ENCODE results near the gene FZD1. TPM values are rescaled to one million over a fixed set of nuclear protein-coding genes. Genes with fewer than 3 reads are reported as not detected.
A peak's percentile ranks its signal among the peaks of the same experiment; 100 is the strongest.
"Not testable (repeated sequence)": the region's sequence is repeated elsewhere in the genome, so short reads cannot be mapped to it uniquely, and the experiment has no call there.

FZD1 gene
- total RNA-seq, 1 donor from 2014 or later: 5.1 TPM

GRCh38 chr7:91306266-91306665 lies 42.0 kb downstream of the FZD1 start:
- H2AFZ ChIP-seq (replicated peaks): no peak overlapping the region
- H3K27ac Mint-ChIP-seq: no peak overlapping the region

GRCh38 chr7:91307467-91307866 lies 43.2 kb downstream of the FZD1 start:
- no peaks in the 10 kb centered on the region for H3K79me2 ChIP-seq (ENCODE audit: low read depth)
- Mint-ChIP-seq H3K36me3 (no peaks in the 10 kb centered on the region), H3K4me3 (no peak overlapping the region), H3K27me3 (ENCODE audit: insufficient read depth, low read depth) (no peaks in the 10 kb centered on the region), H3K27ac (no peak overlapping the region), H3K9me3 (no peaks in the 10 kb centered on the region), H3K4me1 (peaks cover 12% of the 10 kb centered on the region)
- H3F3A ChIP-seq (ENCODE audit: low read depth): no peaks in the 10 kb centered on the region
- no peak for TF ChIP-seq EZH2phosphoT487 (IDR thresholded peaks at IDR 0.05)
- TF ChIP-seq CTCF (IDR thresholded peaks at IDR 0.05): no peak
- TF ChIP-seq EZH2 (IDR thresholded peaks at IDR 0.05): no peak
- no peaks in the 10 kb centered on the region for H3K36me3 ChIP-seq
- H2AFZ ChIP-seq (replicated peaks): no peak overlapping the region
- H3K4me2 ChIP-seq: no peak overlapping the region
- no peak for DNase-seq (ENCODE audit: low spot score)
- H3K27ac ChIP-seq: no peak overlapping the region
- H3K4me1 ChIP-seq: peaks cover 5% of the 10 kb centered on the region
- no peak overlapping the region for H3K9ac ChIP-seq
- H3K27me3 ChIP-seq: no peaks in the 10 kb centered on the region
- H3K4me3 ChIP-seq: no peak overlapping the region
- no peaks in the 10 kb centered on the region for H3K9me3 ChIP-seq (ENCODE audit: low read depth)
- no peaks in the 10 kb centered on the region for H4K20me1 ChIP-seq (ENCODE audit: low read depth)

More at GRCh38 chr7:91306266-91306665, 42.0 kb downstream of the FZD1 start:
- DNase-seq (ENCODE audit: low spot score): no peak
- H3K4me1 Mint-ChIP-seq: peaks cover 12% of the 10 kb centered on the region
- Histone ChIP-seq H3K9me3 (ENCODE audit: low read depth) (no peaks in the 10 kb centered on the region), H3K4me3 (no peak overlapping the region), H4K20me1 (ENCODE audit: low read depth) (no peaks in the 10 kb centered on the region), H3K9ac (no peak overlapping the region), H3K27ac (no peak overlapping the region), H3F3A (ENCODE audit: low read depth) (no peaks in the 10 kb centered on the region), H3K79me2 (ENCODE audit: low read depth) (no peaks in the 10 kb centered on the region), H3K27me3 (no peaks in the 10 kb centered on the region), H3K4me1 (peaks cover 10% of the 10 kb centered on the region), H3K4me2 (no peak overlapping the region), H3K36me3 (no peaks in the 10 kb centered on the region)
- H3K4me3 Mint-ChIP-seq: no peak overlapping the region
- TF ChIP-seq EZH2 (IDR thresholded peaks at IDR 0.05) (no peak), CTCF (IDR thresholded peaks at IDR 0.05) (no peak), EZH2phosphoT487 (IDR thresholded peaks at IDR 0.05) (no peak)
- no peaks in the 10 kb centered on the region for H3K9me3 Mint-ChIP-seq
- H3K36me3 Mint-ChIP-seq: no peaks in the 10 kb centered on the region
- H3K27me3 Mint-ChIP-seq (ENCODE audit: insufficient read depth, low read depth): no peaks in the 10 kb centered on the region

DNA sequence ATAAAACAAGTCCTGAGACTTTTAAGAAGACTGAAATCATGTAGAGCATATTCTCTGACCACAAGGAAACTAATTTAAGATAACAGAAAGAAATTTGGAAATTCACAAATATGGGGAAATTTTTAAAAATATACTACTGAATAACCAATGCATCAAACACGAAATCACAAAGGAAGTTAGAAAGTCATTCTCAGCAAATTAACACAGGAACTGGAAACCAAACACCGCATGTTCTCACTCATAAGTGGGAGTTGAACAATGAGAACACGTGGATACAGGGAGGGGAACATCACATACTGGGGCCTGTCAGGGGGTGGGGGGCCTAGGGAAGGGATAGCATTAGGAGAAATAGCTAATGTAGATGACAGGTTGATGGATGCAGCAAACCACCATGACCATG lies 44.0 kb downstream of the FZD1 start:
- not testable (repeated sequence) for H3K36me3 ChIP-seq; H3K9ac ChIP-seq; H3K27me3 Mint-ChIP-seq (ENCODE audit: insufficient read depth, low read depth); H3K4me3 ChIP-seq; H3K27me3 ChIP-seq; H3K4me3 Mint-ChIP-seq; H3K4me2 ChIP-seq; H3K27ac ChIP-seq; H3K27ac Mint-ChIP-seq; H4K20me1 ChIP-seq (ENCODE audit: low read depth); DNase-seq (ENCODE audit: low spot score); H3K79me2 ChIP-seq (ENCODE audit: low read depth); H3K9me3 ChIP-seq (ENCODE audit: low read depth); H3K9me3 Mint-ChIP-seq; H3F3A ChIP-seq (ENCODE audit: low read depth); H3K36me3 Mint-ChIP-seq; H2AFZ ChIP-seq (replicated peaks); H3K4me1 ChIP-seq; H3K4me1 Mint-ChIP-seq

GRCh38 chr7:91310830-91311460 lies 46.7 kb downstream of the FZD1 start:
- Mint-ChIP-seq H3K4me1 (peaks cover 6% of the 10 kb centered on the region), H3K4me3 (no peak overlapping the region), H3K9me3 (peaks cover 2% of the 10 kb centered on the region), H3K27me3 (ENCODE audit: insufficient read depth, low read depth) (no peaks in the 10 kb centered on the region), H3K27ac (no peak overlapping the region), H3K36me3 (no peaks in the 10 kb centered on the region)
- Histone ChIP-seq H3K4me3 (no peak overlapping the region), H4K20me1 (ENCODE audit: low read depth) (no peaks in the 10 kb centered on the region), H2AFZ (replicated peaks) (no peak overlapping the region), H3K4me1 (no peaks in the 10 kb centered on the region), H3K27me3 (no peaks in the 10 kb centered on the region), H3K9me3 (ENCODE audit: low read depth) (no peaks in the 10 kb centered on the region), H3K79me2 (ENCODE audit: low read depth) (no peaks in the 10 kb centered on the region), H3K27ac (no peak overlapping the region), H3K4me2 (no peak overlapping the region), H3K36me3 (no peaks in the 10 kb centered on the region), H3K9ac (no peak overlapping the region), H3F3A (ENCODE audit: low read depth) (no peaks in the 10 kb centered on the region)
- DNase-seq (ENCODE audit: low spot score): peak; percentile 37
- TF ChIP-seq EZH2 (IDR thresholded peaks at IDR 0.05) (no peak), EZH2phosphoT487 (IDR thresholded peaks at IDR 0.05) (no peak), CTCF (IDR thresholded peaks at IDR 0.05) (no peak)

All from neural progenitor cell (in vitro differentiated cells).